ENCODE data around the gene MISP3.

DNA sequence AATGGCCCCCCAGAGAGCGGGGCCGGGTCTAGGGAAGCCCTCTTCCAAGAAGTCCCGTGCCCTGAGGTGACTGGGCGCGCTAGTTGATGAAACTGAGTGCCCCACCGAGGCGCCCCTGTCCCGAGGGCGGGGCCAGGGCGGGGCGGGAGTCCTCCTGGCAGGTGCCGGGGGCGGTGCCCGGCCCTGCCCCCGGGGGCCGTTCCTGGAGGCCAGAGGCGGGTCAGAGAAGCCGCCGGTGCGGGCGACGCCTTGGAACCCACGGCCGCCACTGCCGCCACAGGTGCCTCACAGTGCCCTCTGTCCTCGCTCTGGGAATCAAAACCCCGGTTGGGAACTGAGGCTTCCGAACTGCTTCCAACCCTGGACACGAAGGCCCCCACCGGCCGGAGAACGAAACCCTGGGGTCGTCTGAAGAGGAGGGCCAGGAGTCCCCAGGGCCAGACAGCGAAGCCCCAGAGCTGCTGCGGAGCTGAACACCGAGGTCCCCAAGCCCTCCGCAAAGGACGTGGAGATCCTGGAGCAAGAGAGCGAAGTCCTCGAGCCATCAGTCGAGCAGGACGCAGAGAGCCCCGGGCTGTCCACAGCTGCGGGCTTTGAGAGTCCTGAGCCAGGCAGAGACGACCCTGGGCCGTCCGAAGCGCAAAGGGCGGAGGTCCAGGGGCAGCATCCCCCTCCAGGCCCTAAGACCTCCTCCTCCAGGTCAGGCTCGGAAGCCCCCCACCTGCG, at the start of gene MISP3:
- TF ChIP-seq CTCF (optimal IDR thresholded peaks at IDR 0.05 in 1 of 3, IDR thresholded peaks at IDR 0.05 in 1 of 3, conservative IDR thresholded peaks at IDR 0.05 in 1 of 3; ENCODE audit: extremely low read depth in 1 of 3, insufficient read depth in 2 of 3, low read length in 3 of 3), result no peak
- peak; percentile 31 for TF ChIP-seq EZH2 (IDR thresholded peaks at IDR 0.05; ENCODE audit: low read length)
